Uterus (tissue), 4 donors: ENCODE measurements around the gene RHEX. TPM values are rescaled to one million over a fixed set of nuclear protein-coding genes. Genes with fewer than 3 reads are reported as not detected.
A peak's percentile ranks its signal among the peaks of the same experiment; 100 is the strongest.

ENCODE experiments used
- DNase-seq, 2 donors: peaks; one replicate each; pipeline ENCODE4 v3.0.0-alpha.2; 2019 to 2020
- H3K27ac ChIP-seq, 2 donors: fragments of 200-600 bp; sonication (generic); 1 replicate in 1 of 2; 2 replicates in 1 of 2; pipeline ENCODE4 v1.5.1; 2016 to 2018
- H3K27me3 ChIP-seq, 2 donors: fragments of 200-600 bp; sonication (generic); one replicate each; pipeline ENCODE4 v1.5.1; 2018 to 2019; ENCODE audit warnings: control low read depth in 1 of 2
- H3K36me3 ChIP-seq, 2 donors: fragments of 200-600 bp; sonication (generic); one replicate each; pipeline ENCODE4 v1.5.1; 2019; ENCODE audit warnings: control low read depth in 1 of 2
- H3K4me1 ChIP-seq, 2 donors: fragments of 200-600 bp; sonication (generic); one replicate each; pipeline ENCODE4 v1.5.1; 2018 to 2019; ENCODE audit warnings: control low read depth in 1 of 2
- H3K4me3 ChIP-seq, 2 donors: fragments of 200-600 bp; sonication (generic); 1 replicate in 1 of 2; 2 replicates in 1 of 2; pipeline ENCODE4 v1.5.1; 2018 to 2019; ENCODE audit warnings: mild to moderate bottlenecking in 1 of 2
- H3K9me3 ChIP-seq, 2 donors: fragments of 200-600 bp; sonication (generic); one replicate each; pipeline ENCODE4 v1.5.1; 2019; ENCODE audit warnings: control low read depth in 1 of 2
- CTCF ChIP-seq, 4 experiments: fragments of 200-600 bp in 2 of 4; fragments of 450-650 bp in 2 of 4; sonication (generic) in 2 of 4; IDR thresholded peaks; one replicate each; pipeline ENCODE4 v1.5.1; 2016 to 2019; ENCODE audit warnings: antibody characterized with exemption in 4 of 4, mild to moderate bottlenecking in 2 of 4, moderate library complexity in 1 of 4
- POLR2A ChIP-seq, 2 donors: fragments of 450-650 bp; IDR thresholded peaks; one replicate each; pipeline ENCODE4 v1.6.1; 2016; ENCODE audit warnings: antibody characterized with exemption in 2 of 2, mild to moderate bottlenecking in 1 of 2, moderate library complexity in 1 of 2
- intact Hi-C: fragments of 100-400 bp; cut with DNase I; formaldehyde crosslinking; loops from one replicate; pipeline ENCODE4 v1.15.1; 2023; ENCODE audit warnings: low total_unique reads
- total RNA-seq, 4 donors: library from RNA; depleted of rRNA in 3 of 4; stranded (reverse); fragments of >200 nt in 3 of 4; gene quantifications; one replicate each; pipeline versions ENCODE4 v1.1.0 to v1.2.4, GENCODE V29; 2014 to 2023
- donor health status: DM: yes; HTN: yes; CAD: no.

The RHEX gene
- total RNA-seq, 4 donors from 2014 or later: 3.6 to 6.4 (median 5.6) TPM; not detected in 1

- no peak for TF ChIP-seq POLR2A (IDR thresholded peaks at IDR 0.05)
- TF ChIP-seq CTCF (IDR thresholded peaks at IDR 0.05): no peak
- H3K27ac ChIP-seq: no peak overlapping the region
- intact Hi-C loops: no loop called here
- H3K36me3 ChIP-seq: no peaks in the 10 kb centered on the region
- H3K27me3 ChIP-seq: no peaks in the 10 kb centered on the region
- H3K9me3 ChIP-seq: no peaks in the 10 kb centered on the region
- DNase-seq: no peak
- H3K4me3 ChIP-seq: no peak overlapping the region
- no peaks in the 10 kb centered on the region for H3K4me1 ChIP-seq
These were observed 27.2 kb downstream of the RHEX start for GRCh38 chr1:206080026-206080820.

- H3K9me3 ChIP-seq: no peaks in the 10 kb centered on the region
These were observed 28.9 kb downstream of the RHEX start for GRCh38 chr1:206081856-206082255.

GRCh38 chr1:206082831-206083695 lies 30.1 kb downstream of the RHEX start:
- no peaks in the 10 kb centered on the region for H3K4me1 ChIP-seq
- no peak overlapping the region for H3K4me3 ChIP-seq
- DNase-seq: no peak
- peak overlapping the region; percentile 45 to 70 for H3K27ac ChIP-seq
- TF ChIP-seq POLR2A (IDR thresholded peaks at IDR 0.05) (no peak), CTCF (IDR thresholded peaks at IDR 0.05) (no peak)
- no peaks in the 10 kb centered on the region for H3K36me3 ChIP-seq
- intact Hi-C loops: no loop called here
- H3K9me3 ChIP-seq: no peaks in the 10 kb centered on the region
- H3K27me3 ChIP-seq: no peaks in the 10 kb centered on the region

More at GRCh38 chr1:206081856-206082255, 28.9 kb downstream of the RHEX start:
- TF ChIP-seq CTCF (IDR thresholded peaks at IDR 0.05): no peak
- no peak for TF ChIP-seq POLR2A (IDR thresholded peaks at IDR 0.05)
- no peak overlapping the region for H3K4me3 ChIP-seq
- intact Hi-C loops: no loop called here
- H3K27ac ChIP-seq: peak overlapping the region; percentile 45 to 70
- no peaks in the 10 kb centered on the region for H3K36me3 ChIP-seq
- no peaks in the 10 kb centered on the region for H3K27me3 ChIP-seq
- peak; percentile 24 to 34 for DNase-seq
- H3K4me1 ChIP-seq: no peaks in the 10 kb centered on the region

GRCh38 chr1:206083750-206084149 lies 30.8 kb downstream of the RHEX start:
- TF ChIP-seq POLR2A (IDR thresholded peaks at IDR 0.05) (no peak), CTCF (IDR thresholded peaks at IDR 0.05) (no peak)
- Histone ChIP-seq H3K27me3 (no peaks in the 10 kb centered on the region), H3K4me1 (no peaks in the 10 kb centered on the region), H3K27ac (peak overlapping the region in 1 of 2 donors; percentile 45), H3K9me3 (no peaks in the 10 kb centered on the region), H3K4me3 (no peak overlapping the region), H3K36me3 (no peaks in the 10 kb centered on the region)
- intact Hi-C loops: no loop called here
- DNase-seq: no peak

GRCh38 chr1:206087091-206087490 lies 34.1 kb downstream of the RHEX start:
- H3K36me3 ChIP-seq: no peaks in the 10 kb centered on the region
- H3K27ac ChIP-seq: no peak overlapping the region
- no peak for DNase-seq
- intact Hi-C loops: no loop called here
- TF ChIP-seq CTCF (IDR thresholded peaks at IDR 0.05): no peak
- TF ChIP-seq POLR2A (IDR thresholded peaks at IDR 0.05): no peak
- no peaks in the 10 kb centered on the region for H3K9me3 ChIP-seq
- no peaks in the 10 kb centered on the region for H3K27me3 ChIP-seq
- H3K4me1 ChIP-seq: no peaks in the 10 kb centered on the region
- H3K4me3 ChIP-seq: no peak overlapping the region
